SH-SY5Y (cell line): Measurements from ENCODE around the gene SLC6A11.

ENCODE experiments used
- GATA2 ChIP-seq: IDR thresholded peaks from 2 replicates; pipeline ENCODE4 v1.6.1; 2011; ENCODE audit warnings: mild to moderate bottlenecking, low read depth, low read length
- GATA3 ChIP-seq: IDR thresholded peaks from 2 replicates; pipeline ENCODE4 v1.6.1; 2011; ENCODE audit warnings: low read depth, mild to moderate bottlenecking, low read length, moderate library complexity

The SLC6A11 gene

GRCh38 chr3:10972072-10972782 is 156.2 kb downstream of the SLC6A11 start:
- TF ChIP-seq GATA3 (no peak), GATA2 (no peak)

GRCh38 chr3:10973046-10973595 is 157.1 kb downstream of the SLC6A11 start:
- TF ChIP-seq GATA3 (no peak), GATA2 (no peak)

- TF ChIP-seq GATA2 (no peak), GATA3 (no peak)
Observed at GRCh38 chr3:10974131-10974530, 158.1 kb downstream of the SLC6A11 start.

- TF ChIP-seq GATA2 (no peak), GATA3 (no peak)
Observed at GRCh38 chr3:10974746-10975375, 158.8 kb downstream of the SLC6A11 start.

- TF ChIP-seq GATA3 (no peak), GATA2 (no peak)
Observed at GRCh38 chr3:10975695-10976234, 159.7 kb downstream of the SLC6A11 start.

GRCh38 chr3:10976770-10977169 is 160.7 kb downstream of the SLC6A11 start:
- TF ChIP-seq GATA3 (no peak), GATA2 (no peak)

- no peak for TF ChIP-seq GATA2
- TF ChIP-seq GATA3, result no peak
Observed at GRCh38 chr3:10977892-10978510, 162.0 kb downstream of the SLC6A11 start.

GRCh38 chr3:10978956-10979355 is 162.9 kb downstream of the SLC6A11 start:
- TF ChIP-seq GATA3 (no peak), GATA2 (no peak)

GRCh38 chr3:10980312-10980711 is 164.3 kb downstream of the SLC6A11 start:
- TF ChIP-seq GATA2 (no peak), GATA3 (no peak)

GRCh38 chr3:10981031-10981430 is 165.0 kb downstream of the SLC6A11 start:
- TF ChIP-seq GATA3 (no peak), GATA2 (no peak)

- TF ChIP-seq GATA3 (no peak), GATA2 (no peak)
Observed at GRCh38 chr3:10981961-10982360, 165.9 kb downstream of the SLC6A11 start.

GRCh38 chr3:10982782-10983181 is 166.8 kb downstream of the SLC6A11 start:
- TF ChIP-seq GATA2, result no peak
- no peak for TF ChIP-seq GATA3

- no peak for TF ChIP-seq GATA2
- no peak for TF ChIP-seq GATA3
Observed at GRCh38 chr3:10983219-10983916, 167.3 kb downstream of the SLC6A11 start.
